ENCODE measurements around the gene MMP15. TPM values are rescaled to one million over a fixed set of nuclear protein-coding genes. Genes with fewer than 3 reads are reported as not detected.

The MMP15 gene
- total RNA-seq, 2 donors from 2014 or later, result 0.31 TPM; not detected in 1

DNA sequence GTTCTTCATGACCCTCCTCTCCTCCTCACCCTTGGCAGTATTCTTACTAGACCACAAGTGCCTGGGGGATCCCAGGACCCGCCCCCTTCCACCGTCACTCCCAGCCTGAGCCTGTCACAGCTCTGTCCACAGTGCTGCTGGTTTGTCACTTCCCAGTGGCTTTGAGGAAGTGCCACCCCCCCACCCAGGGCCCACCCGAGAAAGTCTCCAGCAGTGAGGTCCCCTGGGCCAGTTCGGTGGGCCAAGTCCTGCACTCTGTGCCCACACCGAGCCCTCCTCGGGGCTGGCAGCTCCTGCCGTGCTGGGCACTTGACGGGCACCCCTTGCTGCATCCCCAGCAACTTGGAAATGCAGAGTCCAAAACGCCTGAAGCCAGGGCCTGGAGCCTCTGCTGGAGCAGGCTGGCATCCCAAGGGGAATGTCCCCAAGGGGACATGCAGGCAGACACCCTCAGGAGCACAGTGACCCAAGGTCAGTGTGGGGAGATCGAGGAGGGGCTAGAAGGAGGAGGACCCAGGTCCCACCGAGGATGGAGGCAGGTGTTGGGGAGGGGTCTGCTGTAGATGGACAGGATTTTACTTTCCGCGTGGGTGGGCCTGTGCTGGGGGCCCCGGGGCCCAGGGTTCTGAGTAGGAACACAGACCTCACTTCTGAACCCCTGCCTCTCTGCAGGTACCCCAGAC lies 15.5 kb downstream of the MMP15 start:
- DNase-seq (ENCODE audit: low spot score) (no peak), ATAC-seq (no peak)
- H3K27me3 Mint-ChIP-seq, result no peaks in the 10 kb centered on the region
- no peaks in the 10 kb centered on the region for H3K9me3 Mint-ChIP-seq
- no peaks in the 10 kb centered on the region for H3K36me3 Mint-ChIP-seq
- H3K4me1 Mint-ChIP-seq (ENCODE audit: low read depth in 2 of 2), result no peaks in the 10 kb centered on the region
- no peak overlapping the region for H3K27ac Mint-ChIP-seq
- no peak overlapping the region for H3K4me3 Mint-ChIP-seq

DNA sequence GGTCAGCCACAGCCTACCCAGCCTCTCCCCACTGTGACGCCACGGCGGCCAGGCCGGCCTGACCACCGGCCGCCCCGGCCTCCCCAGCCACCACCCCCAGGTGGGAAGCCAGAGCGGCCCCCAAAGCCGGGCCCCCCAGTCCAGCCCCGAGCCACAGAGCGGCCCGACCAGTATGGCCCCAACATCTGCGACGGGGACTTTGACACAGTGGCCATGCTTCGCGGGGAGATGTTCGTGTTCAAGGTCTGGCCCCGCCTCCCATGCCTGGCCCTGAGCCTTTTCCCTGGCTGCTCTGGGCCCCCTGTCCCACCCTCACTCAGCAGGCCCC lies 16.0 kb downstream of the MMP15 start:
- Mint-ChIP-seq H3K4me1 (ENCODE audit: low read depth in 2 of 2) (no peaks in the 10 kb centered on the region), H3K36me3 (no peaks in the 10 kb centered on the region), H3K9me3 (no peaks in the 10 kb centered on the region), H3K4me3 (no peak overlapping the region), H3K27ac (no peak overlapping the region), H3K27me3 (no peaks in the 10 kb centered on the region)
- DNase-seq (ENCODE audit: low spot score), result no peak
- ATAC-seq, result no peak

DNA sequence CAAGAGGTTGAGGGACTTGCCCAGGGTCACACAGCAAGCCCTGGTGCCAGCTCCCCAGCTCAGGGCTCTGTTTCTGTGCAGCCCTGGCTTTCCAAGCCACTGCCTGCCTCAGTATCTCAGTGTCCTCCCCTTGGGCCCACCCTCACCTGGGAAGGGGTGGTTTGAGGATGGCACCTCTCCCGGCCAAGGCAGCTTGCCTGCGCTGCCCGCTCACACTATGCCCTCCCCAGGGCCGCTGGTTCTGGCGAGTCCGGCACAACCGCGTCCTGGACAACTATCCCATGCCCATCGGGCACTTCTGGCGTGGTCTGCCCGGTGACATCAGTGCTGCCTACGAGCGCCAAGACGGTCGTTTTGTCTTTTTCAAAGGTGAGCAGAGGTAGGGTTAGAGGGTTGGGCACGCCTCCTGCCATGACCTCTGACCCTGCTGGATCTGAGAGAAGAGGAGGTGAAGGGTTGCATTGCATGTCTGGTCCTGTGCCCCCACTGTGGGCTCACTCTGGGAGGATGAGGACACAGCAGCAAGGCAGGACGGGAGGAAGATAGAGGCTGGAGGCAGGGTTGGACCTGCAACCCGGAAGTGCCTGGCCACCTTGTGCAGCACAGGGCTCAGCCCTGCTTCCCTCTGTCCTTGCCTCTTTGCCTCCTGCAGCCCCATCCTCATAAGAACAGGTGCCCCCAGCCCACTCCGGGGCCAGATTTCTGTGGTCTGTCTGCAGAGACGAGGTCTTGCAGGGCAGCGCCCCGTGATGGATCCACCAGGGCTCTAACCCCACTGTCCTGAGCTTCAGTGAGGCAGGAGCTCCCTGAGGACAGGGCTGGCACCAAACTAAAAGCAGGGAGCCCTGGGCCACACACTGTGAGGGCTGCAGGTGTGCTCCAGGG lies 16.7 kb downstream of the MMP15 start:
- no peaks in the 10 kb centered on the region for H3K9me3 Mint-ChIP-seq
- no peaks in the 10 kb centered on the region for H3K36me3 Mint-ChIP-seq
- H3K27me3 Mint-ChIP-seq, result no peaks in the 10 kb centered on the region
- ATAC-seq (no peak), DNase-seq (ENCODE audit: low spot score) (no peak)
- no peak overlapping the region for H3K27ac Mint-ChIP-seq
- no peak overlapping the region for H3K4me3 Mint-ChIP-seq
- no peaks in the 10 kb centered on the region for H3K4me1 Mint-ChIP-seq (ENCODE audit: low read depth in 2 of 2)

DNA sequence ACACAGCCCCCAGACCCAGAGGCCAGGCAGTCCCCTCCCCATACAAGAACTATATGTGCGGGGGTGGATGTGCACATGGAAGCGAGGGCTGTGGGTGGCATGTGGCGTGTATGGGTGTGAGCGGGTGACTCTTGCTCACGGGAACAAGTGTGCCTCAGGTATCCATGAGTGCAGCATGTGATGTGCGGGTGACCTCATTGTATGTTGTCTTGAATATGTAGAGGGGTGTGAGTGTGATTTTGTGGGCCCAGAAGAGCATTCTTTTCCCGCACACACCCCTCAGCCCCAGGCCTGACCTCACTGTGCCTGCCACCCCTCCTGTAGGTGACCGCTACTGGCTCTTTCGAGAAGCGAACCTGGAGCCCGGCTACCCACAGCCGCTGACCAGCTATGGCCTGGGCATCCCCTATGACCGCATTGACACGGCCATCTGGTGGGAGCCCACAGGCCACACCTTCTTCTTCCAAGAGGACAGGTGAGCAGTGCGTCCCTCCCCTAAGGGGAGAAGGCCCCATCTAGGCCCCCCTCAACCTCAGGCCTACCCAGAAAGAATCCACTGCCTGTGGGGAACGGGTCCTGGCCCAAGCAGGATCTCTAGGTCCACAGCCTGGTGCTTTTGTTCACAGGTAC lies 17.4 kb downstream of the MMP15 start:
- Mint-ChIP-seq H3K27ac (no peak overlapping the region), H3K4me3 (no peak overlapping the region), H3K4me1 (ENCODE audit: low read depth in 2 of 2) (no peaks in the 10 kb centered on the region), H3K36me3 (no peaks in the 10 kb centered on the region), H3K27me3 (no peaks in the 10 kb centered on the region), H3K9me3 (no peaks in the 10 kb centered on the region)
- ATAC-seq (no peak), DNase-seq (ENCODE audit: low spot score) (no peak)

DNA sequence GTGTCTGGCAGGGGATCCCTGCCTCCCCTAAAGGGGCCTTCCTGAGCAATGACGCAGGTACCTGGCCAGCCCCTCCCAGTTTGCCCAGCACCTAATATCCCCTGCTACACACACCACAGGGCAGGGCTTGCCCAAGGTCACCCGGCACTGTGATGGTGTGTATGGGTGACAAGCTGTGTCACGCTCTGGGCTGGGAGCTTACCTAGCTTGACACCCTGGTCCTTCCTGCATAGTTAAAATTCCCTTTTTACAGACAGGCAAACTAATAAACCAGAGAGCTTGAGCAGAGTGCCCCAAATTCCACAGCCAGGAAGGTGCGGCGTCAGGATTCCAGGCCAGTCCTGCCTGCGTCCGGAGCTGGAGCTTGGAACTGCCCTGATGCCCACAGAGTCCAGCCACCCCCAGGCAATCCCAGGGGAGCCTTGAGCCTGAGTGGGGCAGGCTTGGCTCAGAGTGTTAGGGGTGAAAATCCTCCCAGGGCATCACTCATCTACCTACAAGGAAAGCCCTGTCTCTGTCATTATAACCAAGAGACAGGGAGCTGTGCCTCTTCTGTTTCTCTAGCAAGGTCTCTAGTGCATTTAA lies 18.1 kb downstream of the MMP15 start:
- H3K9me3 Mint-ChIP-seq, result no peaks in the 10 kb centered on the region
- H3K27me3 Mint-ChIP-seq, result no peaks in the 10 kb centered on the region
- H3K27ac Mint-ChIP-seq, result no peak overlapping the region
- H3K4me1 Mint-ChIP-seq (ENCODE audit: low read depth in 2 of 2), result no peaks in the 10 kb centered on the region
- no peak for ATAC-seq
- no peak overlapping the region for H3K4me3 Mint-ChIP-seq
- DNase-seq (ENCODE audit: low spot score), result no peak
- no peaks in the 10 kb centered on the region for H3K36me3 Mint-ChIP-seq

DNA sequence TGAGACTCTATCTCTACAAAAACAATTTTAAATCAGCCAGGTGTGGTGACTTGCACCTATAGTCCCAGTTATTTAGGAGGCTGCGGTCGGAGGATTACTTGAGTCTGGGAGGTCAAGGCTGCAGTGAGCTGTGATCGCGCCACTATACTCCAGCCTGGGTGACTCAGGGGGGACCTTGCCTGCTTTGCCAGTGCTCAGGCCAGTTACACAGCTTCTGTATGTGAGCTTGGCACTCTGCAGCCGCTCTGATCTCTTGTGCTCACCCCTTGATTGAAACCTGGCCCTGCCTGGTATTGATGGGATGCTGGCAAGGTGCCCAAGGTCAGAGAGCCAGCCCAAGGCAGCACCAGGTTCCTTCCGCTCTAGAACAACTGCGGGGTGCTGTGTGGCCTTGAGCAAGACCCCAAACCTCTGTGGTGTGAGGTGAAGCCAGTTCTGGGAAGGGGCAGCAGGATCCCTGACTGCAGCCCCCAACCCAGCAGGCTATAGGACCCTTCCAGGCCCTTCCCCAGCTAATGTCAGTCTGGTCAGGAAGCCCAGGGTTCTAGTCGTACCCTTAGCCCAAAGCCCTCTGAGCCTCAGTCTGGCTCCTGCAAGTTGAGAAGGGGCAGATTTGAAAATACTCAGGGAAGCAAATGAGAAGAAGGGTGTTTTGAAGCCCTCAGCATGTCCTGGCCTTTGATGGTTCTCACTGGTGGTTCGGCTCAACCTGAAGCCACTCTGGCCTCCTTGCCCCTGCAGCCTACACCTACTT lies 18.9 kb downstream of the MMP15 start:
- H3K27me3 Mint-ChIP-seq, result peaks cover 0 to under 1% of the 10 kb centered on the region in 2 donors
- H3K27ac Mint-ChIP-seq, result no peak overlapping the region
- no peak for DNase-seq (ENCODE audit: low spot score)
- no peaks in the 10 kb centered on the region for H3K36me3 Mint-ChIP-seq
- H3K4me3 Mint-ChIP-seq, result no peak overlapping the region
- H3K4me1 Mint-ChIP-seq (ENCODE audit: low read depth in 2 of 2), result no peaks in the 10 kb centered on the region
- ATAC-seq, result no peak
- no peaks in the 10 kb centered on the region for H3K9me3 Mint-ChIP-seq

DNA sequence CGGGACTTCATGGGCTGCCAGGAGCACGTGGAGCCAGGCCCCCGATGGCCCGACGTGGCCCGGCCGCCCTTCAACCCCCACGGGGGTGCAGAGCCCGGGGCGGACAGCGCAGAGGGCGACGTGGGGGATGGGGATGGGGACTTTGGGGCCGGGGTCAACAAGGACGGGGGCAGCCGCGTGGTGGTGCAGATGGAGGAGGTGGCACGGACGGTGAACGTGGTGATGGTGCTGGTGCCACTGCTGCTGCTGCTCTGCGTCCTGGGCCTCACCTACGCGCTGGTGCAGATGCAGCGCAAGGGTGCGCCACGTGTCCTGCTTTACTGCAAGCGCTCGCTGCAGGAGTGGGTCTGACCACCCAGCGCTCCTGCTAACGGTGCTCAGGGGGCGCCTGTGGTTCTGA lies 19.5 kb downstream of the MMP15 start:
- Mint-ChIP-seq H3K27me3 (peaks cover 0 to 2% of the 10 kb centered on the region in 2 donors), H3K27ac (no peak overlapping the region), H3K36me3 (no peaks in the 10 kb centered on the region), H3K4me3 (no peak overlapping the region), H3K4me1 (ENCODE audit: low read depth in 2 of 2) (no peaks in the 10 kb centered on the region), H3K9me3 (no peaks in the 10 kb centered on the region)
- DNase-seq (ENCODE audit: low spot score), result no peak
- ATAC-seq, result no peak

DNA sequence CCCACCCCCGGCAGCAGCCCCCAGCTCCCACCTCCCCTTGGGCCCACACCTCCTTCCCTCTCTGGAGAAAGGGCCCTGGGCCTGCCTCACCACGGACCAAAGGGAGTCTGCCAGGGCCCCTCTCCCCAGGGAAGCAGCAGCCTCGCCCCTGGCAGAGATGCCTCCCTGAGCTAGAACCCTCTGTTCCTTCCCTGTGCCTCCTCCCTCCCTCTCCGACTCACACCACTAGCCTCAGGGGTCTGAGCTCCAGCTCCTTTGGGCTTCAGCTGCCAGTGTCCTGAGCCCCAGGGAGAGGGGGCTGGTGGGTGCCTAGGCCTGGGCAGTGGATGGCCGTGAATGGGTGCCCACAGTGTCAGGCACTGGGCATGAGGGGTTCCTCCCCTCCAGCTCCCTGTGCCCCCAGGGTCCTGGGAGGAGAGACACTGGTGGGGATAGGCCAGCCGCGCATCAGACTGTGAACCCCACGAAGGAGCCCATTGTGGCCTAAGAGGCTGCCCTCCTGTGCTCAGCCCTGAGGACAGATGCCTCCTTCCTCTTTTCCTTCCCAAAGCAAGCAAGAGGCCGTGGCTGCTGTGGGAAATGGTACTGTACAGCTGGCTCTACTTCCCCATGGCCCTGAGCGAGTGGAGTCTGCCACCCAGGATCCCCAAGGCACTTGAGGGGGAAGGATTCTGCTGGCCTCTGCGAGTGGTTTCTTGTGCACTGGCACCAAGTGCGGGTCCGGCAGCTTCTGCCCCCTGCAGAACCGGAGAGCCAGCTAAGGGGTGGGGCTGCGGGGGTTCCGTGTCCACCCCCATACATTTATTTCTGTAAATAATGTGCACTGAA lies 20.7 kb downstream of the MMP15 start:
- Mint-ChIP-seq H3K4me3 (no peak overlapping the region), H3K36me3 (no peaks in the 10 kb centered on the region), H3K27me3 (peaks cover 0 to 2% of the 10 kb centered on the region in 2 donors), H3K9me3 (no peaks in the 10 kb centered on the region), H3K27ac (no peak overlapping the region), H3K4me1 (ENCODE audit: low read depth in 2 of 2) (no peaks in the 10 kb centered on the region)
- no peak for DNase-seq (ENCODE audit: low spot score)
- ATAC-seq, result no peak

DNA sequence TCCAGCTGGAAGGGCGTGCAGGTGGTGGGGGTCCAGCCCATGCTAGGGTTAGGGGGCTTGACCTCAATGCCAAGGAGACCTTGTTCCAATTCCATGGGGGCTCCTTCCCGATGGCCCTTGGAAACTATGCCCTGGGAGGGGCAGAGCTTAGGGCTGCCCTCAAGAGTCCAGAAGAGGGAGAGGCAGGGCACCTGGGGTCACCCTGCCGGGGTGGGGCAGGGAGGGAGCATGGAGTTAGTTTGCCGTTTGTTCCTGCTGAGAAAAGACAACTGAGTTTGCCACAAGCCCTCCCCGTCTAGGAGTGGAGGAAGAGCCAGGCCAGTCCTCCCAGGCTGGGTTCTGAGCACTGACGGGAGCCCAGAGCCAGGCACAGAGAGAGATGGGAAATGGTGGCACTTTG lies 21.4 kb downstream of the MMP15 start:
- H3K27ac Mint-ChIP-seq, result no peak overlapping the region
- H3K9me3 Mint-ChIP-seq, result no peaks in the 10 kb centered on the region
- peaks cover 0 to 2% of the 10 kb centered on the region in 2 donors for H3K27me3 Mint-ChIP-seq
- DNase-seq (ENCODE audit: low spot score), result no peak
- no peak for ATAC-seq
- no peak overlapping the region for H3K4me3 Mint-ChIP-seq
- H3K36me3 Mint-ChIP-seq, result no peaks in the 10 kb centered on the region
- H3K4me1 Mint-ChIP-seq (ENCODE audit: low read depth in 2 of 2), result no peaks in the 10 kb centered on the region

DNA sequence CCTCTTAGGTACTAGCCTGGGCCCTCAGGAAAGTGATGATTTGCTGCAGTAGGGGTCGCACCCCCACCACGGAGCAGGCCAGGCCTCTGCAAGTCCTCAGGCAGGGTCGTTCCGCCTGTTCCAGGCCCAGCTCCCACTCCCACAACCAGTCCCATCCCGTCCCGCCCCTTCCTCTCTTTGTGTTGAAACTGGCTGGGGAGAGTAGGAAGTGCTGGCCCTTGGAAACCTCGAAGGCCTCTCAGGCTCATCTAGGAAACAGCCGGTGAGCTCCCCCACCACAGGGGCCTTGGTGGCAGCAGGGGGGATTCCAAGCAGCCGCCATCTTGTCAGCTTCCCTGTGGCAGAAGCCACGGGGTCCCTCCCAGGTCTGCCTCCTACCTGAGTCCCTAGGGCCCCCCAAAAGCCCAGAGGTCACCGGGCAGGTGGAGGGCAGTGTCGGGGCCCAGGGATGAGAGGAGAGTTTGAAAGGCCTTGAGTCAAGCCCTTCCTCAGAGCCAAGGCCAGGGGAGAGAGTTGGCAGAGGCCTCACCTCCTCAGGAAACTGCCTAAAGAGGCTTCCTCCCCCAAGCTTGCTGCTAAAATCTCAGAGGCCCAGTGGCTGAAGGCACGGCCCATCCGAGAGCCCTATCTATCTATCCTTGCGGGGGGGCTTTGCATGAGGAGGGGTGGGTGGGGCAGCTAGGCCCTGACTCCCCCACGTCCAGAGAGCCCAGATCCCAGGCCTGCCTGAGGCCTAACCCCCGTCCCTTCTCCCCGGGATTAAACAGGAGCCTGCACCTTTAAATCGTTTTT lies 22.2 kb downstream of the MMP15 start:
- Mint-ChIP-seq H3K27me3 (peaks cover 0 to 2% of the 10 kb centered on the region in 2 donors), H3K4me3 (no peak overlapping the region), H3K27ac (no peak overlapping the region), H3K4me1 (ENCODE audit: low read depth in 2 of 2) (no peaks in the 10 kb centered on the region), H3K36me3 (no peaks in the 10 kb centered on the region), H3K9me3 (no peaks in the 10 kb centered on the region)
- DNase-seq (ENCODE audit: low spot score), result no peak
- ATAC-seq, result no peak

DNA sequence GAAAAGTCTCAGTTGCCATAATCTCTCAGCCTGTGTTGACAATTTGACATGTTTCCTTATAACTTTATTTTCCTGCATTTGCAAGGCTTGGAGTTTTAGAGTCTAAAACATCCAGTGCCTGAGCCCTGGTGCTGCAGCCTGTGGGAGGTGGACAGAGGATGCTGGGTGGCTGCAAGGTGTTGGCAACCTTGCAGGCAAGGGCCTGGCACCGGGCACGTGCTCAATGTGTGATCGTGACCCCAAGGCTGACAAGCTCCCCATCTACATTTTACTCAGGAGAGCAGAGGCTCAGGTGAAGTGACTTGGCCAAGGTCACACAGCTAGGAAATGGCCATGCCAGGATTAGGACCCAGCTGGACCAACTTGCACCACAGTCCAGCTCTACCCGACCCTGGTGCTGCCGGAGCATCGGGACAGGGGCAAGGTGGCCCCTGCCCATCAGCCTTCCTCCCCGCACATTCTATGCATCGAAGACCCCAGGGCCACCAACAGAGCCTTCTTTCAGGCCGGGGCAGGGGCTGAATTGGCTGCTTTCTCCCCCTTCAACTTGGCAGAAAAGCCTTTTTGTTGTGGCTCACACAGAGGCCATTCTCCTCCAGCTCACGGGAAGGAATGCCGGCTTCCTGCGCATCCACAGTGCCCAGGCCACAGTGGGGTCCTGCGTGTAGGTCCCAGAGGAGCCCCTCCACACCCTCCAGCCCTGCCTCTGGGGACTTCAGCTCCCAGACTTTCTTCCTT lies 23.1 kb downstream of the MMP15 start:
- ATAC-seq, result no peak
- H3K27ac Mint-ChIP-seq, result no peak overlapping the region

More for the DNA sequence above, 23.1 kb downstream of the MMP15 start:
- no peak for DNase-seq (ENCODE audit: low spot score)
- Mint-ChIP-seq H3K4me1 (ENCODE audit: low read depth in 2 of 2) (no peaks in the 10 kb centered on the region), H3K4me3 (no peak overlapping the region), H3K36me3 (no peaks in the 10 kb centered on the region), H3K27me3 (peaks cover 0 to 2% of the 10 kb centered on the region in 2 donors), H3K9me3 (no peaks in the 10 kb centered on the region)
